Astrocyte (in vitro differentiated cells and primary cell): ENCODE results near the gene TXLNG. TPM values are rescaled to one million over a fixed set of nuclear protein-coding genes. Genes with fewer than 3 reads are reported as not detected.
A peak's percentile ranks its signal among the peaks of the same experiment; 100 is the strongest.

Source experiments
- DNase-seq: peaks from one replicate; pipeline ENCODE4 v3.0.0-alpha.2; 2010; ENCODE audit warnings: low read depth
- FAIRE-seq: peaks from 2 replicates; lab custom pipeline; 2011; peaks lifted over from hg19 to GRCh38; lab: Jason Lieb, UNC
- H2AFZ ChIP-seq: 2 replicates; pipeline ENCODE4 v1.6.0; 2012; ENCODE audit warnings: low read depth, low read length, inconsistent platforms
- H3K27ac ChIP-seq: 2 replicates; pipeline ENCODE4 v1.5.1; 2011; ENCODE audit warnings: low read depth, low read length, inconsistent platforms
- H3K27me3 ChIP-seq: 2 replicates; pipeline ENCODE4 v1.6.0; 2011; ENCODE audit warnings: low read length, inconsistent platforms; ENCODE audit not compliant: insufficient read depth
- H3K36me3 ChIP-seq: 2 replicates; pipeline ENCODE4 v1.5.1; 2011; ENCODE audit warnings: low read length, inconsistent platforms; ENCODE audit not compliant: insufficient read depth
- H3K4me1 ChIP-seq: 2 replicates; pipeline ENCODE4 v1.5.1; 2011; ENCODE audit warnings: low read length, inconsistent platforms; ENCODE audit not compliant: insufficient read depth
- H3K4me2 ChIP-seq: 2 replicates; pipeline ENCODE4 v1.6.0; 2012; ENCODE audit warnings: low read length, inconsistent platforms
- H3K4me3 ChIP-seq: 2 replicates; pipeline ENCODE4 v1.5.1; 2011; ENCODE audit warnings: low read depth, mild to moderate bottlenecking, low read length, inconsistent platforms; ENCODE audit not compliant: insufficient read depth
- H3K79me2 ChIP-seq: 2 replicates; pipeline ENCODE4 v1.6.0; 2012; ENCODE audit warnings: mild to moderate bottlenecking, low read length, inconsistent platforms; ENCODE audit not compliant: insufficient read depth
- H3K9ac ChIP-seq: 2 replicates; pipeline ENCODE4 v1.6.0; 2012; ENCODE audit warnings: mild to moderate bottlenecking, low read length, inconsistent platforms
- H3K9me3 ChIP-seq: 2 replicates; pipeline ENCODE4 v1.5.1; 2012; ENCODE audit warnings: low read depth, mild to moderate bottlenecking, low read length, inconsistent platforms; ENCODE audit not compliant: insufficient read depth
- H4K20me1 ChIP-seq: 2 replicates; pipeline ENCODE4 v1.6.0; 2012; ENCODE audit warnings: low read length, inconsistent platforms; ENCODE audit not compliant: insufficient read depth
- H3K27ac Mint-ChIP-seq: one replicate; pipeline ENCODE4 v1.8.0; 2021; ENCODE audit warnings: mild to moderate bottlenecking, mixed read lengths; ENCODE audit not compliant: unreplicated experiment
- H3K27me3 Mint-ChIP-seq: one replicate; pipeline ENCODE4 v1.8.0; 2021; ENCODE audit warnings: low read depth, mixed read lengths; ENCODE audit not compliant: unreplicated experiment
- H3K36me3 Mint-ChIP-seq: one replicate; pipeline ENCODE4 v1.8.0; 2021; ENCODE audit warnings: low read depth, mixed read lengths; ENCODE audit not compliant: unreplicated experiment
- H3K4me1 Mint-ChIP-seq: one replicate; pipeline ENCODE4 v1.8.0; 2021; ENCODE audit warnings: low read depth, mixed read lengths; ENCODE audit not compliant: unreplicated experiment
- H3K4me3 Mint-ChIP-seq: one replicate; pipeline ENCODE4 v1.8.0; 2021; ENCODE audit warnings: mild to moderate bottlenecking, moderate library complexity, mixed read lengths; ENCODE audit not compliant: unreplicated experiment
- H3K9me3 Mint-ChIP-seq: one replicate; pipeline ENCODE4 v1.8.0; 2021; ENCODE audit warnings: mild to moderate bottlenecking, mixed read lengths; ENCODE audit not compliant: unreplicated experiment
- CTCF ChIP-seq: IDR thresholded peaks from 2 replicates; pipeline ENCODE4 v1.5.1; 2011; ENCODE audit warnings: low read depth, mild to moderate bottlenecking, inconsistent platforms, low read length, moderate library complexity; ENCODE audit not compliant: insufficient read depth
- EZH2 ChIP-seq: IDR thresholded peaks from 2 replicates; pipeline ENCODE4 v1.6.1; 2012; ENCODE audit warnings: mild to moderate bottlenecking, low read length, inconsistent platforms; ENCODE audit not compliant: insufficient read depth
- total RNA-seq: library from RNA; stranded (reverse); gene quantifications from 2 replicates; pipeline ENCODE4 v1.2.1, GENCODE V29; 2021

Gene TXLNG
- total RNA-seq, 1 donor from 2014 or later: 9.8 TPM

GRCh38 chrX:16834806-16835205 is 48.5 kb downstream of the TXLNG start:
- peak overlapping the region; percentile 19 for H3K27ac Mint-ChIP-seq
- H4K20me1 ChIP-seq: no peaks in the 10 kb centered on the region
- peak; percentile 46 for DNase-seq
- H3K9ac ChIP-seq: no peak overlapping the region
- H3K79me2 ChIP-seq: no peaks in the 10 kb centered on the region
- peaks cover 4% of the 10 kb centered on the region for H3K36me3 Mint-ChIP-seq
- H3K9me3 ChIP-seq: no peaks in the 10 kb centered on the region
- no peaks in the 10 kb centered on the region for H3K27me3 ChIP-seq
- no peak overlapping the region for H3K4me3 Mint-ChIP-seq
- peaks cover 25% of the 10 kb centered on the region for H3K4me1 ChIP-seq
- FAIRE-seq: peak; percentile 80
- no peak overlapping the region for H3K4me2 ChIP-seq
- no peaks in the 10 kb centered on the region for H3K36me3 ChIP-seq
- H3K4me1 Mint-ChIP-seq: peaks cover 45% of the 10 kb centered on the region
- H3K4me3 ChIP-seq: no peak overlapping the region
- no peaks in the 10 kb centered on the region for H3K9me3 Mint-ChIP-seq
- H2AFZ ChIP-seq: no peak overlapping the region
- TF ChIP-seq CTCF: no peak
- TF ChIP-seq EZH2: no peak
- H3K27ac ChIP-seq: no peak overlapping the region
- no peaks in the 10 kb centered on the region for H3K27me3 Mint-ChIP-seq

GRCh38 chrX:16836371-16836770 is 50.1 kb downstream of the TXLNG start:
- H4K20me1 ChIP-seq: no peaks in the 10 kb centered on the region
- no peak overlapping the region for H3K4me3 Mint-ChIP-seq
- peak; percentile 18 for TF ChIP-seq CTCF
- TF ChIP-seq EZH2: no peak
- H3K9ac ChIP-seq: no peak overlapping the region
- H3K9me3 Mint-ChIP-seq: no peaks in the 10 kb centered on the region
- H3K36me3 ChIP-seq: no peaks in the 10 kb centered on the region
- no peak overlapping the region for H3K27ac Mint-ChIP-seq
- no peak overlapping the region for H3K4me2 ChIP-seq
- H3K4me1 ChIP-seq: peaks cover 28% of the 10 kb centered on the region
- no peaks in the 10 kb centered on the region for H3K79me2 ChIP-seq
- no peaks in the 10 kb centered on the region for H3K27me3 Mint-ChIP-seq
- peaks cover 4% of the 10 kb centered on the region for H3K36me3 Mint-ChIP-seq
- peak; percentile 60 for FAIRE-seq
- no peaks in the 10 kb centered on the region for H3K9me3 ChIP-seq
- no peaks in the 10 kb centered on the region for H3K27me3 ChIP-seq
- no peak overlapping the region for H3K4me3 ChIP-seq
- no peak overlapping the region for H3K27ac ChIP-seq
- peak; percentile 17 for DNase-seq
- no peak overlapping the region for H2AFZ ChIP-seq
- H3K4me1 Mint-ChIP-seq: peaks cover 50% of the 10 kb centered on the region

- Histone ChIP-seq H3K27ac (peak overlapping the region; percentile 92), H2AFZ (no peak overlapping the region), H3K4me3 (peak overlapping the region; percentile 19), H3K4me1 (peaks cover 28% of the 10 kb centered on the region), H3K9ac (peak overlapping the region; percentile 71), H3K27me3 (no peaks in the 10 kb centered on the region), H3K79me2 (no peaks in the 10 kb centered on the region), H3K9me3 (no peaks in the 10 kb centered on the region), H4K20me1 (no peaks in the 10 kb centered on the region), H3K36me3 (no peaks in the 10 kb centered on the region), H3K4me2 (peak overlapping the region; percentile 68)
- TF ChIP-seq EZH2: no peak
- no peak for TF ChIP-seq CTCF
- peaks cover 4% of the 10 kb centered on the region for H3K36me3 Mint-ChIP-seq
- no peak overlapping the region for H3K4me3 Mint-ChIP-seq
- no peaks in the 10 kb centered on the region for H3K27me3 Mint-ChIP-seq
- H3K27ac Mint-ChIP-seq: peak overlapping the region; percentile 96
- peak; percentile 82 for DNase-seq
- H3K9me3 Mint-ChIP-seq: no peaks in the 10 kb centered on the region
- FAIRE-seq: peak; percentile 96
- peaks cover 42% of the 10 kb centered on the region for H3K4me1 Mint-ChIP-seq
Observed at GRCh38 chrX:16838202-16839066, 52.2 kb downstream of the TXLNG start.
